T-helper 1 cell (primary cell): ENCODE measurements around the gene LRP1B.
"Not testable (repeated sequence)": the region's sequence is repeated elsewhere in the genome, so short reads cannot be mapped to it uniquely, and the experiment has no call there.

Source experiments
- DNase-seq, 5 donors: peaks; one replicate each; pipeline ENCODE4 v3.0.0-alpha.2; 2012 to 2020

Gene LRP1B

GRCh38 chr2:140972724-140973123 is 1158.1 kb downstream of the LRP1B start:
- no peak for DNase-seq

GRCh38 chr2:140964324-140964723 is 1166.5 kb downstream of the LRP1B start:
- not testable (repeated sequence) for DNase-seq

- DNase-seq = no peak
Observed at GRCh38 chr2:140949932-140950331, 1180.9 kb downstream of the LRP1B start.

- no peak for DNase-seq
Observed at GRCh38 chr2:140947236-140947635, 1183.6 kb downstream of the LRP1B start.

GRCh38 chr2:140943867-140944266 is 1186.9 kb downstream of the LRP1B start:
- no peak for DNase-seq

GRCh38 chr2:140942284-140942683 is 1188.5 kb downstream of the LRP1B start:
- no peak for DNase-seq

- no peak for DNase-seq
Observed at GRCh38 chr2:140929849-140930248, 1201.0 kb downstream of the LRP1B start.

GRCh38 chr2:140918426-140918825 is 1212.4 kb downstream of the LRP1B start:
- no peak for DNase-seq

GRCh38 chr2:140916410-140916809 is 1214.4 kb downstream of the LRP1B start:
- no peak for DNase-seq

GRCh38 chr2:140910683-140911082 is 1220.1 kb downstream of the LRP1B start:
- no peak for DNase-seq

- DNase-seq = no peak
Observed at GRCh38 chr2:140905083-140905781, 1225.6 kb downstream of the LRP1B start.

GRCh38 chr2:140895378-140895777 is 1235.4 kb downstream of the LRP1B start:
- no peak for DNase-seq

- no peak for DNase-seq
Observed at GRCh38 chr2:140893685-140894084, 1237.1 kb downstream of the LRP1B start.

- DNase-seq = no peak
Observed at GRCh38 chr2:140892911-140893637, 1237.7 kb downstream of the LRP1B start.

GRCh38 chr2:140892436-140892835 is 1238.4 kb downstream of the LRP1B start:
- DNase-seq = no peak

GRCh38 chr2:140891614-140892212 is 1239.1 kb downstream of the LRP1B start:
- no peak for DNase-seq

- DNase-seq = no peak
Observed at GRCh38 chr2:140882671-140883620, 1247.9 kb downstream of the LRP1B start.

GRCh38 chr2:140880573-140880972 is 1250.2 kb downstream of the LRP1B start:
- DNase-seq = no peak

- DNase-seq = no peak
Observed at GRCh38 chr2:140876015-140876414, 1254.8 kb downstream of the LRP1B start.

- DNase-seq = no peak
Observed at GRCh38 chr2:140873915-140874531, 1256.8 kb downstream of the LRP1B start.

- DNase-seq = no peak
Observed at GRCh38 chr2:140869925-140870324, 1260.9 kb downstream of the LRP1B start.

- no peak for DNase-seq
Observed at GRCh38 chr2:140869107-140869506, 1261.7 kb downstream of the LRP1B start.
